IMR-90 (cell line): ENCODE data around the gene DTL. TPM values are rescaled to one million over a fixed set of nuclear protein-coding genes. Genes with fewer than 3 reads are reported as not detected.

Experiments
- ATAC-seq: fragments of 200-7000 bp; cut with Tn5 transposase; 2 replicates; pipeline ENCODE4 v1.9.1; 2020; ENCODE audit warnings: low read depth, mild to moderate bottlenecking, moderate library complexity
- BruUV-seq: library from RNA; stranded (reverse); fragments of 400-500 nt; replicated peaks from 2 replicates; lab custom pipeline; 2021; lab: Mats Ljungman, UMichigan
- CTCF ChIA-PET: fragments of 300-600 bp; formaldehyde crosslinking; extraction: SDS; loops from one replicate; lab custom pipeline; 2021; ENCODE audit warnings: antibody characterized with exemption; lab: Yijun Ruan, JAX
- POLR2A ChIA-PET: fragments of 300-600 bp; sonication (Branson Sonifier 250); formaldehyde crosslinking; loops from one replicate; lab custom pipeline; 2022; ENCODE audit warnings: antibody characterized with exemption; ENCODE audit not compliant: unreplicated experiment; lab: Charles Lee
- DNase-seq: peaks from one replicate; pipeline ENCODE4 v3.0.0; 2013
- H2AFZ ChIP-seq: replicated peaks from 2 replicates; pipeline ENCODE3; 2013; ENCODE audit warnings: low read length, mild to moderate bottlenecking; ENCODE audit not compliant: poor library complexity
- H2AK5ac ChIP-seq: 2 replicates; pipeline ENCODE4 v1.6.1; 2013; ENCODE audit warnings: low read depth, low read length, inconsistent platforms
- H2AK9ac ChIP-seq: replicated peaks from 2 replicates; pipeline ENCODE3; 2013; ENCODE audit warnings: mild to moderate bottlenecking, low read depth, low read length, moderate library complexity; ENCODE audit not compliant: poor library complexity
- H2BK120ac ChIP-seq: 2 replicates; pipeline ENCODE4 v1.6.1; 2013; ENCODE audit warnings: low read depth, low read length, inconsistent platforms
- H2BK15ac ChIP-seq: 3 replicates; pipeline ENCODE4 v1.6.1; 2013; ENCODE audit warnings: low read depth, low read length, inconsistent platforms
- H2BK20ac ChIP-seq: 2 replicates; pipeline ENCODE4 v1.6.1; 2013; ENCODE audit warnings: low read depth, mild to moderate bottlenecking, inconsistent platforms, low read length, moderate library complexity
- H2BK5ac ChIP-seq: 2 replicates; pipeline ENCODE4 v1.6.1; 2013; ENCODE audit warnings: mild to moderate bottlenecking, low read depth, low read length, inconsistent platforms; ENCODE audit not compliant: poor library complexity, severe bottlenecking
- H3K14ac ChIP-seq: replicated peaks from 2 replicates; pipeline ENCODE4 v1.6.1; 2013; ENCODE audit warnings: low read depth, low read length, inconsistent platforms
- H3K18ac ChIP-seq: 2 replicates; pipeline ENCODE4 v1.6.1; 2013; ENCODE audit warnings: low read depth, low read length, control low read depth
- H3K23ac ChIP-seq: 2 replicates; pipeline ENCODE4 v1.6.1; 2013; ENCODE audit warnings: low read depth, low read length, inconsistent platforms
- H3K27ac ChIP-seq: 2 replicates; pipeline ENCODE4 v1.5.1; 2013; ENCODE audit warnings: mild to moderate bottlenecking, control low read depth, low read length; ENCODE audit not compliant: insufficient read depth
- H3K27me3 ChIP-seq: 2 replicates; pipeline ENCODE4 v1.6.1; 2013; ENCODE audit warnings: low read length; ENCODE audit not compliant: control insufficient read depth, insufficient read depth
- H3K36me3 ChIP-seq: 2 replicates; pipeline ENCODE4 v1.6.1; 2013; ENCODE audit warnings: low read length, mixed read lengths; ENCODE audit not compliant: control insufficient read depth, insufficient read depth
- H3K4ac ChIP-seq: 2 replicates; pipeline ENCODE4 v1.6.1; 2013; ENCODE audit warnings: low read depth, low read length, inconsistent platforms
- H3K4me1 ChIP-seq: 2 replicates; pipeline ENCODE4 v1.6.1; 2013; ENCODE audit warnings: low read length, mixed read lengths; ENCODE audit not compliant: control insufficient read depth, insufficient read depth
- H3K4me2 ChIP-seq: 2 replicates; pipeline ENCODE4 v1.6.1; 2013; ENCODE audit warnings: low read depth, mild to moderate bottlenecking, control low read depth, low read length, moderate library complexity
- H3K4me3 ChIP-seq: 2 replicates; pipeline ENCODE4 v1.5.1; 2013; ENCODE audit warnings: low read depth, mild to moderate bottlenecking, control low read depth, low read length, moderate library complexity; ENCODE audit not compliant: insufficient read depth
- H3K56ac ChIP-seq: 2 replicates; pipeline ENCODE4 v1.6.1; 2013; ENCODE audit warnings: low read length, inconsistent platforms; ENCODE audit not compliant: insufficient read depth; ENCODE audit errors: extremely low read depth
- H3K79me1 ChIP-seq, 2 experiments: 2 replicates each; pipeline ENCODE4 v1.6.1; 2013; ENCODE audit warnings: low read length in 2 of 2, inconsistent platforms in 1 of 2, low read depth in 1 of 2
- H3K9ac ChIP-seq: 2 replicates; pipeline ENCODE4 v1.6.1; 2013; ENCODE audit warnings: low read depth, low read length, control low read depth
- H3K9me1 ChIP-seq: 2 replicates; pipeline ENCODE4 v1.6.1; 2013; ENCODE audit warnings: low read length, inconsistent platforms; ENCODE audit not compliant: insufficient read depth
- H3K9me3 ChIP-seq: 2 replicates; pipeline ENCODE4 v1.6.1; 2013; ENCODE audit warnings: low read length; ENCODE audit not compliant: control insufficient read depth, insufficient read depth
- H4K20me1 ChIP-seq: 2 replicates; pipeline ENCODE4 v1.6.1; 2013; ENCODE audit warnings: low read length, inconsistent platforms; ENCODE audit not compliant: insufficient read depth
- H4K5ac ChIP-seq: 2 replicates; pipeline ENCODE4 v1.6.1; 2013; ENCODE audit warnings: mild to moderate bottlenecking, low read depth, low read length, control low read depth
- H4K8ac ChIP-seq, 2 experiments: 2 replicates each; pipeline ENCODE4 v1.6.1; 2013; ENCODE audit warnings: low read depth in 2 of 2, low read length in 2 of 2, control low read depth in 1 of 2, inconsistent platforms in 1 of 2
- H4K91ac ChIP-seq: 2 replicates; pipeline ENCODE4 v1.6.1; 2013; ENCODE audit warnings: low read depth, low read length, inconsistent platforms; ENCODE audit not compliant: insufficient read depth
- CEBPB ChIP-seq: IDR thresholded peaks from 2 replicates; pipeline ENCODE4 v1.6.1; 2012; ENCODE audit warnings: low read depth, low read length, improper control_type of control experiment
- CHD1 ChIP-seq: IDR thresholded peaks from 2 replicates; pipeline ENCODE4 v1.6.1; 2012; ENCODE audit warnings: low read depth, low read length, improper control_type of control experiment
- CTCF ChIP-seq: conservative IDR thresholded peaks from 2 replicates; pipeline ENCODE4 v1.5.1; 2012; ENCODE audit warnings: mild to moderate bottlenecking, low read depth, low read length, improper control_type of control experiment
- ELK1 ChIP-seq: fragments of 150-350 bp; IDR thresholded peaks from 2 replicates; pipeline ENCODE4 v1.6.1; 2016; ENCODE audit warnings: low read depth, mild to moderate bottlenecking, low read length, moderate library complexity, borderline replicate concordance
- MAFK ChIP-seq: IDR thresholded peaks from 2 replicates; pipeline ENCODE4 v1.6.1; 2012; ENCODE audit warnings: low read depth, low read length, improper control_type of control experiment
- MAZ ChIP-seq: IDR thresholded peaks from 2 replicates; pipeline ENCODE4 v1.6.1; 2012; ENCODE audit warnings: low read depth, mild to moderate bottlenecking, low read length, improper control_type of control experiment, moderate library complexity, borderline replicate concordance
- MXI1 ChIP-seq: IDR thresholded peaks from 2 replicates; pipeline ENCODE4 v1.6.1; 2012; ENCODE audit warnings: low read depth, mild to moderate bottlenecking, low read length, moderate library complexity, borderline replicate concordance
- RCOR1 ChIP-seq: IDR thresholded peaks from 2 replicates; pipeline ENCODE4 v1.6.1; 2012; ENCODE audit warnings: mild to moderate bottlenecking, low read length, improper control_type of control experiment; ENCODE audit not compliant: insufficient replicate concordance
- RFX5 ChIP-seq: IDR thresholded peaks from 2 replicates; pipeline ENCODE4 v1.8.0; 2012; ENCODE audit warnings: low read depth, mild to moderate bottlenecking, low read length, moderate library complexity
- SMC3 ChIP-seq: fragments of 150-350 bp; IDR thresholded peaks from 2 replicates; pipeline ENCODE4 v1.6.1; 2016; ENCODE audit warnings: low read depth, mild to moderate bottlenecking, antibody characterized with exemption, low read length, moderate library complexity
- WGBS, 2 experiments: methylation state at CpG; one replicate each; pipeline versions ENCODE4 v1.1.5 to v1.1.7; 2013; ENCODE audit warnings: missing lambda C conversion rate in 2 of 2; ENCODE audit not compliant: insufficient read length in 1 of 2; ENCODE audit errors: extremely low coverage in 2 of 2; 5-methylcytosine and 5-hydroxymethylcytosine counted together
- dilution Hi-C: fragments of 300-500 bp; cut with HindIII; formaldehyde crosslinking; loops from one replicate; pipeline ENCODE4 v1.14.3; 2018; ENCODE audit warnings: low sequenced_read_pairs; ENCODE audit not compliant: unreplicated experiment
- in situ Hi-C: fragments of 300-500 bp; cut with MboI; formaldehyde crosslinking; loops from 3 replicates; pipeline ENCODE4 v1.14.3; 2019; ENCODE audit warnings: low sequenced_read_pairs, inconsistent platforms, mixed read lengths
- intact Hi-C: fragments of 100-400 bp; cut with micrococcal nuclease; formaldehyde crosslinking; loops from 2 replicates; pipeline ENCODE4 v1.10.0; 2022
- polyA plus RNA-seq, 3 experiments: library from polyadenylated mRNA; depleted of rRNA; stranded (reverse); fragments of >200 nt; gene quantifications; 2 replicates each; pipeline ENCODE4 v1.2.3, GENCODE V29; 2012; ENCODE audit warnings: low replicate concordance in 1 of 3
- total RNA-seq: library from RNA; depleted of rRNA; stranded (reverse); fragments of >200 nt; gene quantifications from 2 replicates; pipeline ENCODE4 v1.2.3, GENCODE V29; 2012

The DTL gene
- total and polyA plus RNA-seq, 2 of the 4 experiments (the other 2 are of a cell fraction), result 11.8 to 19.9 TPM

- Histone ChIP-seq H3K9me1 (no peaks in the 10 kb centered on the region), H4K5ac (no peak overlapping the region), H3K27me3 (no peaks in the 10 kb centered on the region), H3K18ac (no peak overlapping the region), H2BK15ac (no peak overlapping the region), H2AK9ac (no peak overlapping the region), H2BK120ac (no peak overlapping the region), H4K91ac (no peak overlapping the region), H2AFZ (no peak overlapping the region), H3K27ac (no peak overlapping the region), H2BK5ac (no peak overlapping the region), H4K8ac (no peak overlapping the region), H2BK20ac (no peak overlapping the region), H3K4ac (no peak overlapping the region), H3K9ac (no peak overlapping the region), H3K36me3 (peaks cover 1% of the 10 kb centered on the region; the same call in 1 of the 2 replicates), H3K4me1 (no peaks in the 10 kb centered on the region), H3K79me1 (no peaks in the 10 kb centered on the region; a peak in 1 of 4 replicates), H4K20me1 (no peaks in the 10 kb centered on the region), H2AK5ac (no peak overlapping the region), H3K4me2 (no peak overlapping the region), H3K56ac (no peak overlapping the region), H3K14ac (no peak overlapping the region), H3K23ac (no peak overlapping the region), H3K9me3 (no peaks in the 10 kb centered on the region), H3K4me3 (no peak overlapping the region)
- TF ChIP-seq RCOR1, result no peak
- TF ChIP-seq RFX5, result no peak
- TF ChIP-seq MXI1, result no peak
- TF ChIP-seq SMC3, result no peak
- TF ChIP-seq MAFK, result no peak
- no peak for TF ChIP-seq CTCF
- no peak for TF ChIP-seq CEBPB
- no peak for TF ChIP-seq CHD1
- no peak for TF ChIP-seq MAZ
- no peak for TF ChIP-seq ELK1
- BruUV-seq, result no TSS peak
- DNase-seq, result no peak
- ChIA-PET POLR2A (no interaction called here), CTCF (no interaction called here)
- dilution Hi-C loops, result no loop called here
- in situ Hi-C loops, result no loop called here
- intact Hi-C loops, result loop anchor here (10.0 kb wide), 1 partner anchor 717 kb away; no protein-coding TSS in a partner anchor
- WGBS, 2 experiments, result no CpG with 5 or more reads among the region's 3 CpGs
- no peak for ATAC-seq
These were observed 32.2 kb downstream of the DTL start for GRCh38 chr1:212067787-212068186.
